GM23338 (cell line): ENCODE data around the gene GALNT1. TPM values are rescaled to one million over a fixed set of nuclear protein-coding genes. Genes with fewer than 3 reads are reported as not detected.

Experiments used
- ATAC-seq: fragments of 200-7000 bp; cut with Tn5 transposase; 3 replicates; pipeline ENCODE4 v1.9.1; 2020
- DNase-seq: peaks from one replicate; pipeline ENCODE4 v3.0.0-alpha.2; 2015; ENCODE audit warnings: low spot score
- H2AFZ ChIP-seq: fragments of 200-600 bp; sonication (generic); 2 replicates; pipeline ENCODE4 v1.8.0; 2016; ENCODE audit warnings: antibody characterized with exemption, mild to moderate bottlenecking, moderate library complexity
- H3F3A ChIP-seq: fragments of 200-600 bp; sonication (generic); replicated peaks from 2 replicates; pipeline ENCODE4 v1.8.0; 2017; ENCODE audit warnings: antibody characterized with exemption, mixed run types, low read depth
- H3K27ac ChIP-seq: fragments of 200-600 bp; sonication (generic); 2 replicates; pipeline ENCODE4 v1.6.1; 2016; ENCODE audit warnings: low read depth
- H3K27me3 ChIP-seq: fragments of 200-600 bp; sonication (generic); 2 replicates; pipeline ENCODE4 v1.8.0; 2016; ENCODE audit warnings: mild to moderate bottlenecking, mixed run types, moderate library complexity; ENCODE audit not compliant: insufficient read depth
- H3K36me3 ChIP-seq: fragments of 200-600 bp; sonication (generic); 2 replicates; pipeline ENCODE4 v1.8.0; 2016; ENCODE audit warnings: mild to moderate bottlenecking; ENCODE audit not compliant: insufficient read depth
- H3K4me1 ChIP-seq: fragments of 200-600 bp; sonication (generic); 2 replicates; pipeline ENCODE4 v1.8.0; 2016; ENCODE audit warnings: mild to moderate bottlenecking, moderate library complexity; ENCODE audit not compliant: insufficient read depth
- H3K4me2 ChIP-seq: fragments of 200-600 bp; sonication (generic); 2 replicates; pipeline ENCODE4 v1.7.1; 2017; ENCODE audit warnings: mixed run types
- H3K4me3 ChIP-seq: fragments of 200-600 bp; sonication (generic); 2 replicates; pipeline ENCODE4 v1.6.1; 2016; ENCODE audit warnings: mixed run types
- H3K79me2 ChIP-seq: fragments of 200-600 bp; sonication (generic); replicated peaks from 2 replicates; pipeline ENCODE4 v1.8.0; 2017; ENCODE audit warnings: mild to moderate bottlenecking; ENCODE audit not compliant: insufficient read depth
- H3K9me2 ChIP-seq: fragments of 200-600 bp; sonication (generic); 2 replicates; pipeline ENCODE4 v1.8.0; 2017; ENCODE audit not compliant: insufficient read depth
- H4K20me1 ChIP-seq: fragments of 200-600 bp; sonication (generic); replicated peaks from 2 replicates; pipeline ENCODE4 v1.8.0; 2017; ENCODE audit warnings: mild to moderate bottlenecking; ENCODE audit not compliant: insufficient read depth
- H3K27ac Mint-ChIP-seq: 2 replicates; pipeline ENCODE4 v1.8.0; 2020; ENCODE audit warnings: inconsistent platforms, mild to moderate bottlenecking, moderate library complexity, mixed read lengths
- H3K27me3 Mint-ChIP-seq: 3 replicates; pipeline ENCODE4 v1.8.0; 2022; ENCODE audit warnings: low read depth, mild to moderate bottlenecking, moderate library complexity, mixed read lengths, inconsistent platforms; ENCODE audit not compliant: insufficient read depth, poor library complexity
- H3K36me3 Mint-ChIP-seq: 3 replicates; pipeline ENCODE4 v1.8.0; 2021; ENCODE audit warnings: low read depth, mild to moderate bottlenecking, inconsistent platforms, moderate library complexity, mixed read lengths
- H3K4me1 Mint-ChIP-seq: 3 replicates; pipeline ENCODE4 v1.8.0; 2020; ENCODE audit warnings: mild to moderate bottlenecking, inconsistent platforms, mixed read lengths
- H3K4me3 Mint-ChIP-seq: 3 replicates; pipeline ENCODE4 v1.8.0; 2021; ENCODE audit warnings: moderate library complexity, mild to moderate bottlenecking, inconsistent platforms, mixed read lengths
- H3K9me3 Mint-ChIP-seq: 3 replicates; pipeline ENCODE4 v1.8.0; 2020; ENCODE audit warnings: moderate library complexity, mild to moderate bottlenecking, inconsistent platforms, mixed read lengths
- REST ChIP-seq: IDR thresholded peaks from one replicate; pipeline ENCODE4 v1.6.1; 2018; ENCODE audit warnings: antibody characterized with exemption; ENCODE audit not compliant: unreplicated experiment
- ZNF114 ChIP-seq: fragments of 250-450 bp; sonication (Bioruptor Pico); IDR thresholded peaks from 2 replicates; pipeline ENCODE4 v1.5.0; 2020; ENCODE audit warnings: mild to moderate bottlenecking, moderate library complexity
- ZNF462 ChIP-seq: fragments of 250-450 bp; sonication (Bioruptor Pico); IDR thresholded peaks from 2 replicates; pipeline ENCODE4 v1.5.0; 2020; ENCODE audit warnings: mild to moderate bottlenecking, moderate library complexity
- polyA plus RNA-seq: library from polyadenylated mRNA; unstranded; fragments of >200 nt; fragmentation: Nextera tagmentation; extraction: Ambion mirVana; gene quantifications from 2 replicates; pipeline ENCODE4 v1.2.1, GENCODE V29; 2016
- total RNA-seq: library from RNA; depleted of rRNA; stranded (reverse); fragments of >200 nt; shearing (Covaris generic); gene quantifications from 2 replicates; pipeline ENCODE4 v1.2.3, GENCODE V29; 2014

Gene GALNT1
- total and polyA plus RNA-seq, 2 experiments from 2014 or later = 37.4 to 60.8 TPM

- no peak for TF ChIP-seq ZNF462 (CRISPR knock-in tag)
These were observed 80.9 kb downstream of the GALNT1 start (continued) for GRCh38 chr18:35662293-35663062.

- H3K36me3 Mint-ChIP-seq = peaks cover 15% of the 10 kb centered on the region
- ATAC-seq (no peak), DNase-seq (no peak)
- H4K20me1 ChIP-seq = no peaks in the 10 kb centered on the region
- no peak overlapping the region for H3K27ac ChIP-seq
- peaks cover 2% of the 10 kb centered on the region for H3K27me3 Mint-ChIP-seq
- H3K4me3 Mint-ChIP-seq = no peak overlapping the region
- no peaks in the 10 kb centered on the region for H3K27me3 ChIP-seq
- no peak overlapping the region for H3K4me3 ChIP-seq
- peaks cover 13% of the 10 kb centered on the region for H3K4me1 Mint-ChIP-seq
- peaks cover 9% of the 10 kb centered on the region; the same call in 2 of the 3 replicates for H3K9me3 Mint-ChIP-seq
- TF ChIP-seq REST (peak; percentile 54), ZNF114 (CRISPR knock-in tag) (no peak)
- no peak overlapping the region for H3K27ac Mint-ChIP-seq
- H3K36me3 ChIP-seq = peaks cover 8% of the 10 kb centered on the region; the same call in 1 of the 2 replicates
- no peaks in the 10 kb centered on the region for H3K4me1 ChIP-seq
- H2AFZ ChIP-seq = no peak overlapping the region
- H3K79me2 ChIP-seq = no peaks in the 10 kb centered on the region
- H3K4me2 ChIP-seq = no peak overlapping the region
- no peaks in the 10 kb centered on the region for H3K9me2 ChIP-seq
- no peaks in the 10 kb centered on the region for H3F3A ChIP-seq
These were observed 90.5 kb downstream of the GALNT1 start for GRCh38 chr18:35671966-35672603.
